ENCODE data around the gene DCAF6. TPM values are rescaled to one million over a fixed set of nuclear protein-coding genes. Genes with fewer than 3 reads are reported as not detected.

Gene DCAF6
- total RNA-seq, 1 donor from 2014 or later, result 9.8 TPM

DNA sequence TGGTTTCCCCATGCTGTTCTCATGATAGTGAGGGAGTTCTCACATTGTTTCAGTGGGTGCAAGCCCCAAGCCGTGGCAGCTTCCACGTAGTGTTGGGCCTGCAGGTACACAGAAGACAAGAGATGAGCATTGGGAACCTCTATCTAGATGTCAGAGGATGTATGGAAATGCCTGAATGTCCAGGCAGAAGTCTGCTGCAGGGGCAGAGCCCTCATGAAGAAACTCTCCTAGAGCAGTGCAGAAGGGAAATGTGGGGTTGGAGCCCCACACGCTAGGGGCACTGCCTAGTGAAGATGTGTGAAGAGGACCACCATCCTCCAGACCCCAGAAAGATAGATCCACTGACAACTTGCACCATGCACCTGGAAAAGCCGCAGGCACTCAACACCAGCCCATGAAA lies 183.3 kb downstream of the DCAF6 start:
- TF ChIP-seq, protein P1, sequence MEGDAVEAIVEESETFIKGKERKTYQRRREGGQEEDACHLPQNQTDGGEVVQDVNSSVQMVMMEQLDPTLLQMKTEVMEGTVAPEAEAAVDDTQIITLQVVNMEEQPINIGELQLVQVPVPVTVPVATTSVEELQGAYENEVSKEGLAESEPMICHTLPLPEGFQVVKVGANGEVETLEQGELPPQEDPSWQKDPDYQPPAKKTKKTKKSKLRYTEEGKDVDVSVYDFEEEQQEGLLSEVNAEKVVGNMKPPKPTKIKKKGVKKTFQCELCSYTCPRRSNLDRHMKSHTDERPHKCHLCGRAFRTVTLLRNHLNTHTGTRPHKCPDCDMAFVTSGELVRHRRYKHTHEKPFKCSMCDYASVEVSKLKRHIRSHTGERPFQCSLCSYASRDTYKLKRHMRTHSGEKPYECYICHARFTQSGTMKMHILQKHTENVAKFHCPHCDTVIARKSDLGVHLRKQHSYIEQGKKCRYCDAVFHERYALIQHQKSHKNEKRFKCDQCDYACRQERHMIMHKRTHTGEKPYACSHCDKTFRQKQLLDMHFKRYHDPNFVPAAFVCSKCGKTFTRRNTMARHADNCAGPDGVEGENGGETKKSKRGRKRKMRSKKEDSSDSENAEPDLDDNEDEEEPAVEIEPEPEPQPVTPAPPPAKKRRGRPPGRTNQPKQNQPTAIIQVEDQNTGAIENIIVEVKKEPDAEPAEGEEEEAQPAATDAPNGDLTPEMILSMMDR (IDR thresholded peaks at IDR 0.05), result no peak
- no peak overlapping the region for H3K27ac ChIP-seq
- H3K4me1 ChIP-seq, result peaks cover 0 to 13% of the 10 kb centered on the region in 2 donors
- DNase-seq (ENCODE audit: low spot score in 2 of 2), result no peak
- intact Hi-C loops (cut with DNase I), result no loop called here
- H3K27me3 ChIP-seq, result no peaks in the 10 kb centered on the region
- H3K36me3 ChIP-seq, result peaks cover 0 to 4% of the 10 kb centered on the region in 2 donors
- H3K4me3 ChIP-seq, result no peak overlapping the region
- H3K9me3 ChIP-seq, result no peaks in the 10 kb centered on the region

DNA sequence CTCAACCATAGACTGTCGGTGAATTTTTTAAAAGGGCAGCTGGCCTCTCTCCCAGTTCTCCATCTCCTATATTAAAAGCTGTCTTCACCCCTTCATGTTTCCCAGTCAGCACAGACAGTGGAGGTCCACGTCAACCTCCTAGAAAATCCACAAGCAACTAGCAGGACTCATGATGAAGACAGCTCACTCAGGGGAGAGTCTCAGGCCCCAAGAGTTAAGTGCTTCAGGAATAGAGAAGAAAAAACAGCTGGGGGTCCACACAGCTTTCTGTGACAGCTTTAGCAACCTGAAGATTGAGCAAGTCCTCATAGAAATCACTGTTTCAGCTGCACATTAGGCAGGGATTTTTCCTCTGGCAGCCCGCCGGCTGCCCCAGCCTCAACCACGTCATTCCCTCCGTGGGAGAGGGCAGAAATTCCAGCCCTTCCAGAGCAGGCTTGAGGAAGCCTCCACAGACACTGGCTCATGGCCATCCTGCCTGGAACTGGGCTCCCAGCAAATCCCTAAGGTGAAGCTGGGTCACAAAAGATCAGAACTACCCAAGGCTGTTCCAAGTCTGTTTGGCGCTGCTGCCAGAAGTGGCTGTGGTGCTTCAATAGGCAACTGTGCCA lies 185.0 kb downstream of the DCAF6 start:
- Histone ChIP-seq H3K27ac (peak overlapping the region; percentile 77 to 81), H3K9me3 (no peaks in the 10 kb centered on the region), H3K36me3 (peaks cover 0 to 4% of the 10 kb centered on the region in 2 donors), H3K27me3 (no peaks in the 10 kb centered on the region), H3K4me1 (peaks cover 0 to 13% of the 10 kb centered on the region in 2 donors), H3K4me3 (no peak overlapping the region)
- intact Hi-C loops (cut with DNase I), result loop anchor here (1.0 to 2.0 kb wide), 2 partner anchors 15 to 36 kb away; partner anchors contain the start of gene GPR161
- TF ChIP-seq, protein P1 (IDR thresholded peaks at IDR 0.05), result no peak
- peak in 1 of 2 donors; percentile 89 for DNase-seq (ENCODE audit: low spot score in 2 of 2)

DNA sequence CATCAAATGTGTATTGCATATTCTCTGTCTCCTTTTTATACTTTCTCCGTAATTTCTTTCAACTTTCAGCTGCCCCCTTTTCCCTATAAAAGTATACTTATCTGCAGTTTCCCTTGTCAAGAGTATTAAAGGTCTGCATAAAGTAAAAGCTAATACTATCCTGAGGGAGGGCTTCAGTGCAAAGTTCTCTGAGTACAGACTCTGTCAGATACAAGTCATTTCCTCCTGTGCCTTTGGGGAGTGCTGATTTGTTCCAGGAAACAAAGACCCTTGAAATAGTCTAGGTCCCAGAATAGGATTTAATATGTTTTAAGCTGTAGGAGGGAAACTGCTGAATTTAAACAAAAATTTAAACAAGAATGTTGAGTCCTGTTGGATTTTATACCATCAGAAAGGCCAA lies 188.6 kb downstream of the DCAF6 start:
- Histone ChIP-seq H3K9me3 (no peaks in the 10 kb centered on the region), H3K4me3 (no peak overlapping the region), H3K27me3 (no peaks in the 10 kb centered on the region), H3K36me3 (no peaks in the 10 kb centered on the region), H3K27ac (no peak overlapping the region), H3K4me1 (peaks cover 0 to 13% of the 10 kb centered on the region in 2 donors)
- TF ChIP-seq, protein P1 (IDR thresholded peaks at IDR 0.05), result no peak
- intact Hi-C loops (cut with DNase I), result no loop called here
- no peak for DNase-seq (ENCODE audit: low spot score in 2 of 2)

Other genes with a start within 250 kb of the DCAF6 start
- 58.9 TPM for gene MPZL1, start 214.7 kb upstream of the DCAF6 start, total RNA-seq
- 1.9 TPM for gene ADCY10, start 22.5 kb upstream of the DCAF6 start, total RNA-seq
- 2.9 TPM for gene MPC2, start 389 bp downstream of the DCAF6 start, total RNA-seq
- gene GPR161, start 200.2 kb downstream of the DCAF6 start, total RNA-seq, result 16.3 TPM
- gene TIPRL, start 242.3 kb downstream of the DCAF6 start, total RNA-seq, result 2.7 TPM